NK-92 (cell line): ENCODE results near the gene CEP57.
A peak's percentile ranks its signal among the peaks of the same experiment; 100 is the strongest.

Experiments used
- DNase-seq: peaks from one replicate; lab custom pipeline; 2025; ENCODE audit not compliant: unreplicated experiment; lab: John Stamatoyannopoulos, UW

Gene CEP57

DNA sequence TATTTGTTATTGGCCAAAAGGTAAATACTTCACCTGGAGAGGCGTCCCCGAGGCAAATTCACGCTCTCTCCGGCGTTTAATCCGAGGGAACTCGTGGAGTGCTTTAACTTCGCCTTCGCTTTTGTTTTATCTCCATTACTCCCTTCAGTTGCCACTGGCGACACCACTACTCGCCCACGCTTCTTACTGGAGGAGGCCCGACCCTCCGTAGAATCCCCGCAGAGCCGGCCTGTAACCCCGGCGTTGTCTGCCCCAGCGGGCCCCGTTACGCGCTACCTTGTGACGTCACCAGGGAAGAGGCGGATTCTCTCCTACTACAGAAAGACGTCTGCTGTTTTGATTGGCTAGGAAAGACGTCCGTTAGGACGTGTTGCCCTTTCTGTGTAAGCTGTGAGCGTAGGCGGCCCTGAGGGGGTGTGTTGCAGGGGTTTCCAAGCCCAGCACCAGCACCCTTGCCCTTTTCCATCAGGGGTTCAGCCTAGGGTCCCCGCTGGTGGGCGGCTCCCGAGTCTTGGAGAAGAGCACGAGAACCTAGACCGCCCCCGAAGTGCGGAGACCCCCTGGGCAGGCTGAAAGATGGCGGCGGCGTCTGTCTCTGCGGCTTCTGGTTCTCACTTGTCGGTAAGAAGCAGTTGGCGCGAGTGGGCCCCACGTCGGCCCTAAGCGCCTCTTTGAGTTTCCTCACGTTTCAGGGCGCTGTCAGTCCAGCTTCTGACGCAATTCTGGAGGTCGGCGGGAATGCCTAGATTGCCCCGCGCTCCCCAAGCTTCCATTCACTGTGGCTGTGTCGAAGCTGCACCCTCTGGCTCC lies at the start of gene CEP57:
Gene CEP57, plus strand, starts transcription at position 376 of the 810 bp plus-strand sequence. Its CDS starts 201 bp downstream, at position 577.
- peak; percentile 57 for DNase-seq

DNA sequence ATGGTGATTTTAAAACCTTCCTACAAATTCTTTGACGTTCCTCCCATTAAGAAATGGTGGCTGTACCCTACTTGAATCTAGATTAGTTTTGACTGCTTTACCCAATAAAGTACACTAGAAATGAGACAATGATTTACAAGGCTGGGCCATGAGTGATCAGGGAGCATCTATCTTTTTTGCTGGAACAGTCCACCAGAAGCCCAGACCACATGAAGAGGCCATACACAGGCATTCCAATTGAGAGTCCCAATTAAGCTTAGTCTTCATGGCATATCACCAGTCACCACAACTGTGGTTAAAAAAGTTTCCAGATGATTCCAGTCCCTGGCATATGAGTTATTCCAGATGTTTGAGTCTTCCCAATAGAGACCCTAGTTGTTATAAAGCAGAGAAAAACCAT lies 40.2 kb upstream of the CEP57 start:
- no peak for DNase-seq

DNA sequence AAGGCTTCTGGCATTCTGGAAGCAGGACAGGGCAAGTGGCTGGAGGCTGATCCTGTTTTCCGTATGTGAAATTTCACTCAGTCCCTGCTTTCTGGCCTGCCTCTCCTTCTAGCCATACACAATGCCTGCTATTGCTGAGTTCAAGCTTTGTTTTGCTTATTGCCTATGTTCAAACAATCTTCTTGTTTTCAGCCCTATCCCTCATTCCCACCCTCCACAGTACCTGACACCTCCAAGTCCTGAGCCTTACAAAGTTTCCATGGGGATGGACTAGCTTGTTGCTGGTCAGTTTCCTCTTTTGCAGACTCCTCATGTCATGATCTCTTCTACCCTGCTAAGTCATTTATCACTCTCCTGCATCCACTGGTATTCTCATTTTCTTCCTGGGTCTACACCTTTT lies 38.8 kb upstream of the CEP57 start:
- DNase-seq, result no peak

DNA sequence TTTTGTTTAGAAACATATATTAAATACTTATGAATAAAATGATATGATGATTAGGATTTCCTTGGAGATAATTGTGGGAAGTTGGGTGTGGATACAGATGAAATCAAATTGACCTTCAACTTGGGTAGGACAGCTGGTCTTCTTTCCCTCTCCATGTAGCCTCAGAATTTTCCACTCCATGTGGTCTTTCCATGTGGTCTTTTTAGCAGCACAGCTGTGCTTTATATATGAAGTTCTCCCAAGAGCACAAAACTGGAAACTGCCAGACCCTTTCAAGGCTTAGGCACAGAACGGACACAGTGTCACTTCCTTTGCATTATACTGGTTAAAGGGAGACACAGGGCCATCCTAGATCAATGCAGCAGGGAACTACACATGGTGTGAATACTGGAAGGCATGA lies 29.4 kb upstream of the CEP57 start:
- no peak for DNase-seq

DNA sequence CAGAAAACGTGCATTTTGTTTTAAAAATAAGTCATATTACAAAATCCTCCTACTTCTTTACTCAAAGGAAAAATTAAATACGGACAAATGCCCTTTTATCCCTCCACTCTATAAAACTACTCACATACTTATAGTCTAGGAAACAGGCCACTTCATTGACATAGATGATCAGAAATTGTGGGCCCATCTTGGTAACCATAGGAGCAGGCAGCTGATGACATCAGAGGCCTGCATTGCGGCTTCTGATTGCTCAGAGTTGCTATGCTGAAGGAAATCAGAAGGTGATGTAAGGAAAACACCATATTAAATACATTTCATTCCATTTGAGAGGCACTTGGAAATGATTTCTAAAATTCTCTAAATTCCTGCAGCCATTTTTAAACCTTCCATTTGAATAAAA lies 27.8 kb upstream of the CEP57 start:
- no peak for DNase-seq

DNA sequence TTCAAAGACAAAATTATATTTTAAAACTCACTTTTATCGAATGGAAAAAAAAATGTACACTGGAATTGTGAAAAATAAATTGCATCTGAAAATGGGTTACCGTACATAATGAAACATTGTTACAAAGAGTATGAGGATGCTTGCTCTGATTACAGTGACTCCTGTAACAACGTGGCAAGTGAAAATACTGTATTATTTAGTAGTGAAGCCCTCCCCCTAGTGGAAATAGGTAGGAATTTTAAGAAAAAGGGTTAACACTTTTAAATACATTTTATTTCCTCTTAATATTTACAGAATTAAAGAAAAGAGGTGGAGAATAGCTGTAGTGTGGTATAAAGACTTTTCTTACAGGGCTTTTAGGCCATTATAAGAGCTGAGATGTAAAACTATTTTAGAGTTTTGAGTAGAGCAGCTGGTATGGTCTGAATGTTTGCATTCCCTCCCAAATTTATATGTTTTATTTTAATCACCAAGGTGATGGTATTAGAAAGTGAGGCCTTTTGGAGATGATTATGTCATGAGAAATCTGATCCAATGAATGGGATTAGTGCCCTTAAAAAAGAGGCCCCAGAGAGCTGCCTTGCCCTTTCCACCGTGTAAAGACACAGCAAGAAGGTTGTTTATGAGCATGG lies 25.9 kb upstream of the CEP57 start:
- no peak for DNase-seq

DNA sequence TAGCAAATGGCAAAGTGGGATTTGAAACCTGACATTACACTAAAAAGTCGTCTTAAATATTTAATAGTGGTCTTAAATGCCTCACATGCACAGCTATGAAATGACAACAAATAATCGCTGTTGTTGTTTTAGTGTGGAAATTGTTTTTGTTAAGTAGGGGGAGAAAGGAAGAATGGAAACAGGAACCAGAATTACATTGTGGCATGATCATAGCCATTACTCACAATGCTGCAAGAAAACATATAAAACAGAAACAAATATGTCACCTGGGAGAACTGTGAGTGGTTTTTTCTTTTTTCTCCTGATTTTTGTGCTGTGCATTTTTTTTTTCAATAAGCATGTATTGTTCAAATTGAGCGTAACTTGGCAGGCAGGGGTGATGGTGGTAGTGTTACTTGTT lies 23.6 kb upstream of the CEP57 start:
- DNase-seq, result no peak

DNA sequence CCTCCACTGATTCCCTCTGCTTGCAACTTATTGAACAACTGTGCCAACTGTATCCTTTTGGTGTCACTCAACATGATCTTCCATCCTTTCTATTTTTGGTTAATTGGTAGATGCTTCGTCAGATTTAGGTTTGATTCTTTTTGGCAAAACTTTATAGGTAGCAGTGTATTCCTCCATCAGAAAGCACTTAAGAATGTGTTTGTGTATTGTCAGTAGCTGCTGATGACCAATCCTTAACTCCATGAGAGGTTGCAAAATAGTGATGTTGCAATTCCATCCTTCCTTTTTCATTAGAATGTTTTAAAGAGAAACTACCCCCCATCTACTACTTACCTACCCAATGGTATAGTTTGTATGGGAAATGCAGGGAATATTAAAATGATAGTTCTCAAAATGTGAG lies 22.8 kb upstream of the CEP57 start:
- no peak for DNase-seq

DNA sequence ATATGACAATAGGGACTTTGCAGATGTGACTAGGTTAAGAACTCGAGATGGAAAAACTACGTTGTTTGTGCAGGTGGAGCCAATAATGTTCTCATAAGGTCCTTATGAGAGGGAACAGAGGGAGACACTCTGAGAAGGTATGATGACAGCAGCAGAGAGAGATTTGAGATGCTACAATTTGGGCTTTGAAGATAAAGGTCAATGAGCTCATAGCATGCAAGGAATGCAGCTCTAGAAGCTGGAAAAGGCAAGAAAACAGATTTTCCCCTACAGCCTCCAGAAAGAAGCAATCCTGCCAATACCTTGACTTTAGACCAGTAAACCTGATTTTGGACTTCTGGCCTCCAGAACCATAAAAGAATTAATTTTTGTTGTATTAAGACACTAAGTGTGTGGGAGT lies 21.8 kb upstream of the CEP57 start:
- no peak for DNase-seq

DNA sequence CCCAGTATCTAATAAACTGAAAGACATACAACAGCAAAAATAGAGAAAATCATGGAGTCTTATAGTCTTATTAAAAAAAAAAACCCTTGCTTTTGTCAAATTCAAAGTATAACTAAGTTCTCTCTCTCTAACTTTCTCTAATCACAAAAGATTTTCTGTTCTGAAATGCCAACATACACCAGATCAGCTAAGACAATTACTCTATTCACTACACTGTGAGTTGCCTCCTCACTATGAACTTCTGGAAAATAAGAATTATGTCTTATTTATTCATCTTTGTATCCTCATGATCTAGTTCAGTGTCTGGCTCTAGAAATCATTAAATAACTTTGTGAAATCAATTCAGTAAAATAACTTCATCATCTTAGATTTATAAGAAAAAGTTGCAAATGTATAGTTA lies 13.4 kb upstream of the CEP57 start:
- no peak for DNase-seq

DNA sequence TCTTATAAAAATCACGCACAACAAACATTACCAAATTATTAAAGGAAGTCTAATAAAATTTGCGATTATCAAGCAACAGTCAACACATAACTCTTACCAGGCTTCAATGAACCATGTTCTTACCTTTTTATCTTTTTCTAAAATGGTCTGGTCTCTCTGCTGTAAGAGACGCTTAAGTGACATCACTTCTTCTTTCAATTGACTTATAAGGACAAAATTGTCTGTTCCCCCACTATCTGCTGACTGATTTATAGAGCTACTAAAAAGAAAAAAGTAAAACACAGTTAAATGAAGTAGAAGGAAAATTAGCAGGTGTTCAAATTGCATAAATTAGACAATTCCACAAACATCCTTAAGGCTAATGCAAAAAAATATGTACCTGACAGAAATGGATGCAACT lies 11.6 kb upstream of the CEP57 start:
- DNase-seq, result no peak

DNA sequence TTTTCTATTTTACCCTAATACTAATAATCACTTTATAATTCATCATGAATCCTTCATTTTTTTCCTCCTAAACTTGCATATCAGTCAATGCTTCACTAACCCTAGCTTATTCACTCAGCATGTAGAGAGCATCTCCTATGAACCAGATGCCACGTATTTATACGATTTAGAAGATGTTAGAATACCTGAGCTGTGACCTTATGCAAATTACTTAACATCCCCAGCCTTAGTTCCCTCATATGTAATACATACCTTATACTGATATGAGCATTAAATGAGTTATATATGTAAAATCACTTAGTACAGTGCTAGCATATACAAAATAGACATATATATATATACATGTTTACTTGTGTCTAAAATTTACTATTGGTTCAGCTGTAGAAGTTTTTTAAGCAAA lies 9.8 kb upstream of the CEP57 start:
- DNase-seq, result no peak

DNA sequence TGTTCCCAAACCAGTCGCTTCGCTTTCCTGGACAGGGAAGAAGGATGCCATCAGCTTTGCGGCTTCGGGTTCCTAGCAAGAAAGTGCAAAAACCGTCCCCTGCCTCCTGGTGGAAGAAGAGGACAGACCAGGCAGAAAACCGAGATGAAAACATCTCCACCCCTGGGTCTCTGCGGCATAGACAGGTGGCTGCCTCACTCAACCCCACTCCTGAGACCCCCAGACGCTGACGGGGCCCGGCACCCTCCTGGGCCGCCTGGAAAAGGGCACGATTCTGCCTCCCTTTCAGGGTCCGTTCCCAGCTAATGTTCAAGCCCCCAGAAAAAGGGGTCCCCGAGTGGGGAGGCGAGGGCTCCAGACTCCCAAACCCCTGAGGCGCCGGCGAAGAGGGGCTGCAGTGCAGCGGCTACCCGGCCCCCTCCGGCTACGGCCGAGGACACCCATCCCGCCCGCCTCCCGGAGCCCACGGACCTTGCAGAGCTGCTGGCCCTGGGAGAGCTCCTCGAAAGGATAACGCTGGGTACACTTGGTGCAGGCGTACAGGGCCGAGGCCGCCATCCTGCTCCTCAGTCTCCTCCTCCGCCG lies 1.3 kb upstream of the CEP57 start:
- no peak for DNase-seq

DNA sequence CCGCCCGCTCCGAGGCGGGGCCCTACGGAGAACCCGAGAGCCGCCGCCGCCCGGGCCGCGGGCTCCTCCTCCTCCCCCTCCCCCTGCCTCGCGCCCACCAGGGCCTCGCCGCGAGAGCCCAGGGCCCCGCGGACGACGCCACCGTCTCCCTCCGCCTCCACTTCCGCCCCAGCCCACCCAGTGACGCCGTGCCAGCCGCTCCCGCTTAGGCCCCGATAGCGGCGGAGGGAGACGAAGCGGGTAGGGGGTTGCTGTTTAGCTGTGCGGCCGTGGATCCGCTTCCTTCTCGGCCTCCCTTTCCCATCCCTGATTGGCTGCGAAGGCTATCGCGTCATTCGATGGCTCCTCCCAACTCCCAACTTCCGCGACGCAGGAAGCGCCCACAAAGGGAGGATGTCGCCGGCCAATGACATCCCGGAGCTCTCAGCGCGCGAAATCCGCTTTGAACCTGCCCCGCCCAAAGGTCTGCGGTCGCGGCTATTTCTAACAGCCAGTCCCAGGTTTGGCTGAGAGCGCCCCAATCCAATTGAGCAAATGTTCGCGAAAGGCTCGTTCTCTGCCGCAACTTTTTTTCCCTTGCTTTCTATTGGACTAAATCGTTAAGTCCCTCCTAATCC lies 684 bp upstream of the CEP57 start, which contains the start of gene FAM76B:
Gene FAM76B, minus strand, starts transcription at position 277 of the 617 bp plus-strand sequence. CDS start 304 bp downstream, outside the sequence.
- DNase-seq, result peak; percentile 94

DNA sequence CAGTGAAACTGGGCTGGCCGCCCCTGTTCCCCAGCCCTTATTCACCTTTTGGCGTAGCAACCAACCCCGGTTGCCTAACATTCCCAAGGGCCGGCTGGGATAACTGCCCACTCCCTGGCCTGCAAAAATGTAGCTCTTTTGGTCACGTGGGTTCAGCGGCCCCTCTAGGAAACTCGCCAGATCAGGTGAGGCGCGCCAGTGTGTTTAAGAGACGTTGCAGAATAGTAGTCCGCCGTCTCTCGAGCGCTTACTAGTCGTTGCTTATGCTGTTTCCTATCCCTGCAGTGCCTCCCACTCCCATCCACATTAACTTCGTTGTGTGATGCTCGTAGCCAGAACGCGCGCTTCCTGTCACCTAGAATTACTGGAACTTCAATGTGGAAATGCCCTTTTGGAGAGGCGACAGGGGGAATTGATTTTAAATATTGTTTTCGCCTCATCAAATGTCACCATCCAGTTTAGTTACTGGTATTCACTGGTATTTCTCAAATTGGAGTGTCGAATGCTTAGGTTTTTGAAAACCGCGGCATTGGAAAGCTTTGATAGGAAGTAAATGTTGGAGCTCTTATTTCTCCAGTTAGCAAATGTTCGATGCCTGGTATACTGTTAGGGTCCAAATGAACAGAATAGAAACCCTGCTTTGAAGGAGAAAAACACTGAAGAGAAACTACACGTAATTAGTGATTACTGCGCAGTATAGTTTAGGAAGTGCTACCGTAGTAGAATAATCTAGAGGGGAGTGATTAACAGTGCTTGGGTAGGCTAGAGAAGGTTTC lies 823 bp downstream of the CEP57 start:
- DNase-seq, result no peak

DNA sequence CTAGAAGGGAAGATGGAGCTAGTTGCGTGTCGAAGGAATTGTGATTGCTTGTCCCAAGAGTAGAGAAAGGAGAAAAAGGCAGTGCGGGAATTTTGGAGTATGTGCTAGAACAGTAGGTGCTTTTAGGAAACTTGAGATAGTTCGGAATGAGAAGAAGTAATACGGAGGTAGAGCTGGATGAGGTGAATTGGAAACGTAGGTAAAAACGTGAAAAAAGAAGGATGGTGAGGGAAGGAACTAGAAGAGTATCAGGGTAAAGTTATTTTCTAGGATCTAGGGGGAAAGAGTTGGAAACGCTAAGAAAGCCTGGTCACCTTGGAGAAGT lies 1.4 kb downstream of the CEP57 start:
- DNase-seq, result no peak

DNA sequence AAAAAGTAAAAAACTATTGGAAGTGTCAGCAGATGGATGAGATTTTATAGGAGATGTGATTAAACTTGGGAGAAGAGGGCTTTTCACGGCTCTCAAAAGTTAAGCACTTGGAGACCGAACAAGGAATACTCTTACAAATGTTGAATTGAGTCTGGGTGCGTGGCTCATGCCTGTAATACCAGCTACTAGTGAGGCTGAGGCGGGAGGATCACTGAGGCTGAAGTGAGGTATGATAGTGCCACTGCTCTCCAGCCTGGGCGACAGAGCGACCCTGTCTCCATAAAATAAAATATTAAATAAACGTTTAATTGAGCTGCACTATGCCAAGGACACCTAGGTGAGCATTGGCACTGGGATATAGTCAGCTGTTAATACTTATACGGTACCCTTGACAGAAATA lies 1.9 kb downstream of the CEP57 start:
- no peak for DNase-seq

DNA sequence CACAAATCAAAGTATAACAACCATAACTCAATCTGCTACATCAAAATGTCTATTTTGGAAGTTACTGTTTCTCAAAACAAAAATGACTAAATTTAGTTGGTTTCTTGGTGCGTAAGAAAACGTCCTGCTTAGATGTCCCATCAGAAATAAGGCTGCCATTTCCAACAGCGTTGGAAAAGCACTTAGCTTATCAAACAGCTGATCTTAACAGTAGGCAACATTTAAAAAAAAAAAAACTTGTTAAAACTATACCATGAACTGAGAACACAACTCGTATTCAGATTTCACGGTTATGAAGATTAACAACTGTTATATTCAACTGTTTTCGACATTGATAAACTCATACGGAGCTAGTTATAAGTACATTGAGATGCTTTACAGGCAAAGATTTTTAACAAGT lies 2.4 kb downstream of the CEP57 start:
- DNase-seq, result no peak

DNA sequence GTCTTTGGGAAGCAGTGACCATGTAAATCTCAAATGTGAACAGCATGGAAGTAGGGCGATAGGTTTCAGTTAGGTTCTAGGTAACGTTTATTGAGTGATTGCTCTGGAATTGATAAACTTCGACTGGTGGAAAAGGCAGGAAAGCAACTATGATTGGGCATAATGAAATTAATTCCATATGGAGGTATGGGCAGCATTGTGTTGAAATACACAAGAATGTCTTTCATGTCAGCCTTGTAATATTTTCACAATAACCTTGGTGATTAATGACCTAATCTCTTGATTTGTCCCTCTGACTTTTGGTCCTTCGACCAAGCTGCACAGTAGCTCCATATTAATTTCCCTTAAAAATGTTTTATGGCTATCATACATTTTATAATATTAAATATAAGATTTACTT lies 2.8 kb downstream of the CEP57 start:
- DNase-seq, result no peak

DNA sequence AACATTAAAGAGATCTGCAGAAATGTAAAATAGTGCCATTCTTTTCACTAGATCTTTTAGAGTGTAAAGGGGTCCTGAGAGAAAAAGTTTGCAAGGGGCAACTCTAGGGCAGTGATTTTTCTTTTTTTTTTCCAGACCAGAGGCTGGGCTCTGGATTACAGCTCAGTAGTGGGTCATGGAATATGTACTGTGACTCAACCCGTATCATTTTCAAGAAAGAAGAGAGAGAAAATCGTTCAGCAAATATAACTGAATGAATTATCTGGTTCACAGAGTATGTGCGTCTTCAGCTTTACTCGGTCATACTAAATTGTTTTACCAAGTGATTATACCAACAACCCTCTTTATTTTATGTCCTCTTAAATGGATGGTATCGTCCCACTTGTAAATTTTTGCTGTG lies 3.8 kb downstream of the CEP57 start:
- no peak for DNase-seq

DNA sequence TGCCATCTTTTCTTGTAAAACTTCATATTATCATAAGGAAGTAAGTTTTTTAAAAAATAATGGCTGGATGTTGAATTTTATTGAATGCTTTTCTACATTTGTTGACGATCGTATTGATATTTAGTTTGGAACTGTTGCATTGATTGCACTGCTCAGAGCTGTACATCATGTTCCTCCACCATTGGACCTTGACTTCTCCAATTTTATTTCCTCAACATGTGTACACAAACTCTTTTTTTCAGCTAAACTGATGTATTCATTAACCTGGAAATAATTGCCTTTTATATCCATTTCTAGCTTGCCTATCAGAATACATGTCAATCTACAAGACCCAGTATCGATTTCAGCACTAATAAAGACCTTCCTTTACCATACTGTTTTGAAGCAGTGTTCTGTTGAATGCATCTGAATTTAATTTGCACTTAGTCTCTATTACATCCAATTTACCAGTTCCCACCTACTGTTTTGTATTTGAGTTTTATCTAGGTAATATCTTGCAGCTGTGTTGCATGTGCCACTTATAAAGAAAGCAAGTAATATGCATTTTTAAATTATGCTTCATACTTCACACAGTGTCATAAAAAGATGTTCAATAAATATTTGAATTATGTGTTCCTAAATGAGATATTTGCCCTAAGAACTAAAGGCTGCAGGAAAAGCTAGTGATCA lies 5.5 kb downstream of the CEP57 start:
- no peak for DNase-seq
